Hindlimb muscle (tissue), 1 donor: ENCODE measurements around the gene ALDH16A1. TPM values are rescaled to one million over a fixed set of nuclear protein-coding genes. Genes with fewer than 3 reads are reported as not detected.

ENCODE experiments used
- DNase-seq: peaks from one replicate; pipeline ENCODE4 v3.0.0-alpha.2; 2013
- polyA plus RNA-seq: library from polyadenylated mRNA; unstranded; fragments of 120-200 nt; gene quantifications from one replicate; pipeline ENCODE4 v1.2.1, GENCODE V29; 2013; ENCODE audit not compliant: insufficient read length

The ALDH16A1 gene
- polyA plus RNA-seq, 1 donor, result 14.8 TPM

- no peak for DNase-seq
Observed at GRCh38 chr19:49518033-49518432, 65.0 kb downstream of the ALDH16A1 start.

Other genes starting within 250 kb of the ALDH16A1 start
- 1.9 TPM for gene SLC6A16, start 128.0 kb upstream of the ALDH16A1 start, polyA plus RNA-seq
- gene CD37, start 117.8 kb upstream of the ALDH16A1 start, polyA plus RNA-seq, result 18.5 TPM
- gene TEAD2, start 90.8 kb upstream of the ALDH16A1 start, polyA plus RNA-seq, result 72.1 TPM
- gene DKKL1, start 89.3 kb upstream of the ALDH16A1 start, polyA plus RNA-seq, result 2.4 TPM
- gene KASH5, start 65.0 kb upstream of the ALDH16A1 start, polyA plus RNA-seq, result not detected
- gene PTH2, start 29.8 kb upstream of the ALDH16A1 start, polyA plus RNA-seq, result not detected
- gene GFY, start 27.8 kb upstream of the ALDH16A1 start, polyA plus RNA-seq, result not detected
- gene SLC17A7, start 11.7 kb upstream of the ALDH16A1 start, polyA plus RNA-seq, result 0.76 TPM
- gene PIH1D1, start 1.4 kb upstream of the ALDH16A1 start, polyA plus RNA-seq, result 43.8 TPM
- gene FLT3LG, start 21.0 kb downstream of the ALDH16A1 start, polyA plus RNA-seq, result 3.5 TPM
- gene RPL13A, start 34.4 kb downstream of the ALDH16A1 start, polyA plus RNA-seq, result 4,873 TPM
- 3,298 TPM for gene RPS11, start 43.2 kb downstream of the ALDH16A1 start, polyA plus RNA-seq
- 178 TPM for gene FCGRT, start 59.4 kb downstream of the ALDH16A1 start, polyA plus RNA-seq
- gene RCN3, start 74.8 kb downstream of the ALDH16A1 start, polyA plus RNA-seq, result 44.5 TPM
- 59.7 TPM for gene NOSIP, start 127.3 kb downstream of the ALDH16A1 start, polyA plus RNA-seq
- gene PRRG2, start 128.1 kb downstream of the ALDH16A1 start, polyA plus RNA-seq, result 0.18 TPM
- gene PRR12, start 138.0 kb downstream of the ALDH16A1 start, polyA plus RNA-seq, result 23.3 TPM
- 29.1 TPM for gene RRAS, start 186.9 kb downstream of the ALDH16A1 start, polyA plus RNA-seq
- gene SCAF1, start 189.0 kb downstream of the ALDH16A1 start, polyA plus RNA-seq, result 36.4 TPM
- 38.7 TPM for gene IRF3, start 212.6 kb downstream of the ALDH16A1 start, polyA plus RNA-seq
- gene BCL2L12, start 212.7 kb downstream of the ALDH16A1 start, polyA plus RNA-seq, result 35.9 TPM
- 214 TPM for gene PRMT1, start 224.0 kb downstream of the ALDH16A1 start, polyA plus RNA-seq
- 2.2 TPM for gene ADM5, start 236.4 kb downstream of the ALDH16A1 start, polyA plus RNA-seq
- gene CPT1C, start 237.9 kb downstream of the ALDH16A1 start, polyA plus RNA-seq, result 6.2 TPM